Endothelial cell of umbilical vein (primary cell): ENCODE measurements around the gene TESPA1. TPM values are rescaled to one million over a fixed set of nuclear protein-coding genes. Genes with fewer than 3 reads are reported as not detected.
A peak's percentile ranks its signal among the peaks of the same experiment; 100 is the strongest.

ENCODE experiments used
- BruUV-seq: library from RNA; stranded (reverse); fragments of 400-500 nt; replicated peaks from 2 replicates; lab custom pipeline; 2021; lab: Mats Ljungman, UMichigan
- CTCF ChIA-PET: fragments of 300-600, 350-600 bp; sonication (Branson Sonifier 250); formaldehyde crosslinking; loops from one replicate; lab custom pipeline; 2021; ENCODE audit warnings: antibody characterized with exemption, inconsistent platforms; lab: Charles Lee
- POLR2A ChIA-PET: fragments of 300-600, 350-600 bp; sonication (Branson Sonifier 250); formaldehyde crosslinking; loops from one replicate; lab custom pipeline; 2021; ENCODE audit warnings: antibody characterized with exemption, inconsistent platforms; lab: Charles Lee
- DNase-seq: peaks from one replicate; pipeline ENCODE4 v3.0.0-alpha.2; 2011; ENCODE audit warnings: low read depth, low spot score
- FAIRE-seq: peaks from 2 replicates; lab custom pipeline; 2011; peaks lifted over from hg19 to GRCh38; lab: Jason Lieb, UNC
- H2AFZ ChIP-seq: 2 replicates; pipeline ENCODE4 v1.6.0; 2012; ENCODE audit warnings: low read depth, low read length, control low read depth, inconsistent platforms
- H3K27ac ChIP-seq: 2 replicates; pipeline ENCODE4 v1.5.1; 2011; ENCODE audit warnings: low read depth, mild to moderate bottlenecking, control low read depth, low read length, moderate library complexity; ENCODE audit not compliant: insufficient read depth
- H3K27me3 ChIP-seq, 2 experiments: 2 replicates each; pipeline versions ENCODE4 v1.6.0 to v1.6.1; 2011; ENCODE audit warnings: low read length in 2 of 2, mixed read lengths in 1 of 2; ENCODE audit not compliant: control insufficient read depth in 2 of 2, insufficient read depth in 2 of 2
- H3K36me3 ChIP-seq, 2 experiments: 2 replicates in 1 of 2; 3 replicates in 1 of 2; pipeline ENCODE4 v1.5.1; 2011; ENCODE audit warnings: low read length in 2 of 2, mild to moderate bottlenecking in 1 of 2, moderate library complexity in 1 of 2; ENCODE audit not compliant: control insufficient read depth in 2 of 2, insufficient read depth in 2 of 2; ENCODE audit errors: extremely low read depth in 1 of 2
- H3K4me1 ChIP-seq: 3 replicates; pipeline ENCODE4 v1.5.1; 2011; ENCODE audit warnings: mild to moderate bottlenecking, low read length; ENCODE audit not compliant: control insufficient read depth, insufficient read depth; ENCODE audit errors: extremely low read depth
- H3K4me2 ChIP-seq: 2 replicates; pipeline ENCODE4 v1.6.1; 2011; ENCODE audit warnings: low read length, control low read depth, mixed read lengths; ENCODE audit not compliant: insufficient read depth
- H3K4me3 ChIP-seq, 3 experiments: fragments of 200-600 bp in 1 of 3; sonication (generic), shearing (Covaris generic) in 1 of 3; replicated peaks in 1 of 3; 2 replicates each; pipeline ENCODE4 v1.5.1; 2011 to 2016; ENCODE audit warnings: control low read depth in 3 of 3, low read length in 3 of 3, mild to moderate bottlenecking in 2 of 3, inconsistent platforms in 1 of 3, low read depth in 1 of 3, moderate library complexity in 1 of 3; ENCODE audit not compliant: insufficient read depth in 1 of 3
- H3K79me2 ChIP-seq: 2 replicates; pipeline ENCODE4 v1.6.0; 2012; ENCODE audit warnings: low read length, inconsistent platforms; ENCODE audit not compliant: control insufficient read depth, insufficient read depth
- H3K9ac ChIP-seq: replicated peaks from 2 replicates; pipeline ENCODE3; 2011; ENCODE audit warnings: low read length, control low read depth; ENCODE audit not compliant: insufficient read depth; ENCODE audit errors: extremely low read depth
- H3K9me1 ChIP-seq: replicated peaks from 3 replicates; pipeline ENCODE4 v1.6.0; 2011; ENCODE audit warnings: mild to moderate bottlenecking, low read length; ENCODE audit not compliant: control insufficient read depth, insufficient read depth; ENCODE audit errors: extremely low read depth
- H3K9me3 ChIP-seq: replicated peaks from 2 replicates; pipeline ENCODE4 v1.5.1; 2012; ENCODE audit warnings: low read length, inconsistent platforms; ENCODE audit not compliant: control insufficient read depth, insufficient read depth
- H4K20me1 ChIP-seq: replicated peaks from 2 replicates; pipeline ENCODE3; 2011; ENCODE audit warnings: mild to moderate bottlenecking, low read length; ENCODE audit not compliant: control insufficient read depth, insufficient read depth; ENCODE audit errors: extremely low read depth
- CTCF ChIP-seq, 2 donors: IDR thresholded peaks; 1 replicate in 1 of 2; 2 replicates in 1 of 2; pipeline ENCODE4 v1.5.1; 2011; ENCODE audit warnings: low read length in 2 of 2, mild to moderate bottlenecking in 2 of 2, moderate library complexity in 2 of 2, control low read depth in 1 of 2, inconsistent platforms in 1 of 2, low read depth in 1 of 2; ENCODE audit not compliant: insufficient read depth in 1 of 2; ENCODE audit errors: extremely low read depth in 1 of 2
- EZH2 ChIP-seq: IDR thresholded peaks from 2 replicates; pipeline ENCODE4 v1.6.1; 2012; ENCODE audit warnings: borderline replicate concordance, low read depth, mild to moderate bottlenecking, moderate library complexity, low read length, inconsistent platforms; ENCODE audit not compliant: severe bottlenecking
- FOS ChIP-seq: IDR thresholded peaks from 2 replicates; pipeline ENCODE4 v1.6.1; 2011; ENCODE audit warnings: mild to moderate bottlenecking, low read length, moderate library complexity, borderline replicate concordance; ENCODE audit not compliant: insufficient read depth
- GATA2 ChIP-seq: IDR thresholded peaks from 2 replicates; pipeline ENCODE4 v1.7.0; 2011; ENCODE audit warnings: low read depth, mild to moderate bottlenecking, moderate library complexity, mixed read lengths, low read length; ENCODE audit not compliant: insufficient read length, insufficient read depth
- JUN ChIP-seq: IDR thresholded peaks from 2 replicates; pipeline ENCODE4 v1.6.1; 2011; ENCODE audit warnings: borderline replicate concordance, low read depth; ENCODE audit not compliant: insufficient read length, insufficient read depth
- MAX ChIP-seq: IDR thresholded peaks from 2 replicates; pipeline ENCODE4 v1.6.1; 2011; ENCODE audit not compliant: insufficient read depth, insufficient read length
- MYC ChIP-seq: IDR thresholded peaks from one replicate; pipeline ENCODE4 v1.6.1; 2011; ENCODE audit warnings: mild to moderate bottlenecking, low read depth, low read length
- POLR2A ChIP-seq: IDR thresholded peaks from 2 replicates; pipeline ENCODE4 v1.6.1; 2012; ENCODE audit warnings: low read depth, mild to moderate bottlenecking, control low read depth, low read length
- POLR2AphosphoS5 ChIP-seq: IDR thresholded peaks from 2 replicates; pipeline ENCODE4 v1.6.1; 2012; ENCODE audit warnings: low read depth, mild to moderate bottlenecking, control low read depth, low read length, moderate library complexity; ENCODE audit not compliant: insufficient read depth
- dilution Hi-C: fragments of 300-500 bp; cut with MboI; formaldehyde crosslinking; loops from one replicate; pipeline ENCODE4 v1.15.0; 2019; ENCODE audit warnings: low sequenced_read_pairs; ENCODE audit not compliant: extremely low pct_ligation_motif_present
- intact Hi-C: fragments of 100-400 bp; cut with micrococcal nuclease; formaldehyde crosslinking; loops from one replicate; pipeline ENCODE4 v1.10.0; 2022
- polyA plus RNA-seq, 4 experiments: library from polyadenylated mRNA; depleted of rRNA in 3 of 4; stranded (reverse) in 3 of 4; unstranded in 1 of 4; fragments of >200 nt; gene quantifications; 2 replicates each; pipeline versions ENCODE4 v1.2.1 to v1.2.3, GENCODE V29; 2011 to 2012; ENCODE audit warnings: missing spikeins in 1 of 4
- total RNA-seq: library from RNA; stranded (reverse); gene quantifications from 2 replicates; pipeline ENCODE4 v1.2.3, GENCODE V29; 2021

Gene TESPA1
- total and polyA plus RNA-seq, 2 donors (not counting 3 experiments of a cell fraction or from before 2014, with no cell fraction given) = not detected

- no peaks in the 10 kb centered on the region for H3K79me2 ChIP-seq
- DNase-seq = peak; percentile 4
- intact Hi-C loops = no loop called here
- CTCF ChIA-PET = no interaction called here
- H3K4me2 ChIP-seq = no peak overlapping the region
- no peak overlapping the region for H3K4me3 ChIP-seq
- BruUV-seq = no TSS peak
- H2AFZ ChIP-seq = no peak overlapping the region
- no peaks in the 10 kb centered on the region for H3K9me3 ChIP-seq
- no peak overlapping the region for H3K9ac ChIP-seq
- dilution Hi-C loops = no loop called here
- H3K27me3 ChIP-seq = peaks cover 0 to 3% of the 10 kb centered on the region in 2 experiments
- no peak overlapping the region for H3K27ac ChIP-seq
- FAIRE-seq = no peak
- no peaks in the 10 kb centered on the region for H4K20me1 ChIP-seq
- POLR2A ChIA-PET = no interaction called here
- H3K36me3 ChIP-seq = no peaks in the 10 kb centered on the region
- no peaks in the 10 kb centered on the region for H3K9me1 ChIP-seq
- no peak for TF ChIP-seq JUN
- TF ChIP-seq CTCF (IDR thresholded peaks at IDR 0.05; ENCODE audit: extremely low read depth in 1 of 2, insufficient read depth in 1 of 2, low read depth in 1 of 2, low read length in 2 of 2) = no peak
- H3K4me1 ChIP-seq = no peaks in the 10 kb centered on the region
Observed at GRCh38 chr12:54998958-54999510, 14.5 kb upstream of the TESPA1 start.

GRCh38 chr12:54997929-54998522 is 13.5 kb upstream of the TESPA1 start:
- Histone ChIP-seq H3K27me3 (peaks cover 0 to 3% of the 10 kb centered on the region in 2 experiments), H3K36me3 (no peaks in the 10 kb centered on the region), H4K20me1 (no peaks in the 10 kb centered on the region), H3K4me2 (no peak overlapping the region), H3K79me2 (no peaks in the 10 kb centered on the region), H3K4me3 (no peak overlapping the region), H3K9me1 (no peaks in the 10 kb centered on the region), H3K9me3 (no peaks in the 10 kb centered on the region), H3K9ac (no peak overlapping the region), H3K27ac (no peak overlapping the region), H3K4me1 (no peaks in the 10 kb centered on the region), H2AFZ (no peak overlapping the region)
- CTCF ChIA-PET = interaction anchor here (1.1 to 6.7 kb wide), 3 partner anchors 70 to 239 kb away, joined by 4 to 249 read pairs (median 30); no protein-coding TSS in a partner anchor
- no peak for DNase-seq
- no peak for TF ChIP-seq MYC
- TF ChIP-seq POLR2A = no peak
- TF ChIP-seq POLR2AphosphoS5 = no peak
- no peak for TF ChIP-seq GATA2
- TF ChIP-seq CTCF (IDR thresholded peaks at IDR 0.05; ENCODE audit: extremely low read depth in 1 of 2, insufficient read depth in 1 of 2, low read depth in 1 of 2, low read length in 2 of 2) = no peak
- no peak for TF ChIP-seq FOS
- no peak for TF ChIP-seq MAX
- no peak for TF ChIP-seq EZH2
- no peak for TF ChIP-seq JUN
- FAIRE-seq = no peak
- BruUV-seq = no TSS peak
- dilution Hi-C loops = no loop called here
- POLR2A ChIA-PET = no interaction called here
- intact Hi-C loops = no loop called here
